ENCODE results near the gene SNX30. TPM values are rescaled to one million over a fixed set of nuclear protein-coding genes. Genes with fewer than 3 reads are reported as not detected.
A peak's percentile ranks its signal among the peaks of the same experiment; 100 is the strongest.

SNX30 gene
- total RNA-seq, 4 donors from 2014 or later: 12.8 to 16.1 (median 14.4) TPM

DNA sequence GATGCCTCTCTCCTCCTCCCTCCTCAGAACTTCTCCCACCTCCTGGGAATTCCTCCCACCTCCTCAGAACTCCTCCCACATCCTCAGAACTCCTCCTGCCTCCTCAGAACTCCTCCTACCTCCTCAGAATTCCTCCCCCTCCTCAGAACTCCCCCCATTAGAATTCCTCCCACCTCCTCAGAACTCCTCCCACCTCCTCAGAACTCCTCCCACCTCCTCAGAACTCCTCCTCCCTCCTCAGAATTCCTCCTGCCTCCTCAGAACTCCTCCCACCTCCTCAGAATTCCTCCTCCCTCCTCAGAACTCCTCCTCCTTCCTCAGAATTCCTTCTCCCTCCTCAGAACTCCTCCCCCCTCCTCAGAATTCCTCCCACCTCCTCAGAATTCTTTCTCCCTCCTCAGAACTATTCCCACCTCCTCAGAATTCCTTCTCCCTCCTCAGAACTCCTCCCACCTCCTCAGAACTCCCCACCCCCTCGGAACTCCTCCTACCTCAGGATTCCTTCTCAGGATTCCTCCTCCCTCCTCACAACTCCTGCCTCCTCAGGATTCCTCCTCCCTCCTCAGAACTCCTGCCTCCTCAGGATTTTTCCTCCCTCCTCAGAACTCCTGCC, 116.2 kb downstream of the SNX30 start:
- H3K27ac ChIP-seq: no peak overlapping the region
- TF ChIP-seq EP300 (IDR thresholded peaks at IDR 0.05) (no peak), POLR2A (IDR thresholded peaks at IDR 0.05) (no peak), CTCF (IDR thresholded peaks at IDR 0.05) (no peak), POLR2AphosphoS5 (IDR thresholded peaks at IDR 0.05) (no peak)
- peaks cover 2% of the 10 kb centered on the region for H3K4me1 ChIP-seq
- no peaks in the 10 kb centered on the region for H3K9me3 ChIP-seq
- H3K36me3 ChIP-seq: peaks cover 22% of the 10 kb centered on the region
- no peak overlapping the region for H3K4me3 ChIP-seq
- WGBS: 93% methylated on average over 1 of the region's 1 CpG
- DNase-seq (ENCODE audit: low spot score in 2 of 2): no peak
- no peaks in the 10 kb centered on the region for H3K27me3 ChIP-seq

DNA sequence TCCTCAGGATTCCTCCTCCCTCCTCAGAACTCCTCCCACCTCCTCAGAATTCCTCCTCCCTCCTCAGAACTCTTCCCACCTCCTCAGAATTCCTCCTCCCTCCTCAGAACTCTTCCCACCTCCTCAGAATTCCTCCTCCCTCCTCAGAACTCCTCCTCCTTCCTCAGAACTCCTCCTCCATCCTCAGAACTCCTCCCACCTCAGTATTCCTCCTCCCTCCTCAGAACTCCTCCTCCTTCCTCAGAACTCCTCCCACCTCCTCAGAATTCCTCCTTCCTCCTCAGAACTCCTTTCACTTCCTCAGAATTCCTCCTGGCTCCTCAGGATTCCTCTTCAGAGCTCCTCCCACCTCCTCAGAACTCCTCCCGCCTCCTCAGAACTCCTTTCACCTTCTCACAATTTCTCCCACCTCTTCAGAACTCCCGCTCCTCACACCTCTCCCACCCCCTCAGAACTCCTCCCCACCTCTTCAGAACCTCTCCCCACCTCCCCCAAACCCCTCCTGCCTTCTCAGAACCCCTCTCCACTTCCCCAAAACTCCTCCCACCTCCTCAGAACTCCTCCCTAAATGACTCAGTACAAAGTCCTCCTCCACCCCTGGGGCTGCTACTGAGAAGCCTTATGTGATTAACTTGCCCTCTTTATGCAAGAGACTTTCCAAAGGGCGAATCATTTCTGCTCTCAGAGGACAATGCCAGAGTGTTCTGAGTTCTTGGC, 116.9 kb downstream of the SNX30 start:
- H3K9me3 ChIP-seq: no peaks in the 10 kb centered on the region
- TF ChIP-seq POLR2AphosphoS5 (IDR thresholded peaks at IDR 0.05): no peak
- no peak for TF ChIP-seq POLR2A (IDR thresholded peaks at IDR 0.05)
- no peak for TF ChIP-seq EP300 (IDR thresholded peaks at IDR 0.05)
- TF ChIP-seq CTCF (IDR thresholded peaks at IDR 0.05): no peak
- H3K4me3 ChIP-seq: no peak overlapping the region
- no peak for DNase-seq (ENCODE audit: low spot score in 2 of 2)
- 52% methylated on average over 3 of the region's 3 CpGs for WGBS
- peak overlapping the region; percentile 60 for H3K27ac ChIP-seq
- no peaks in the 10 kb centered on the region for H3K27me3 ChIP-seq
- H3K4me1 ChIP-seq: peaks cover 1% of the 10 kb centered on the region
- peaks cover 22% of the 10 kb centered on the region for H3K36me3 ChIP-seq

- peak overlapping the region; percentile 60 for H3K27ac ChIP-seq
- no peaks in the 10 kb centered on the region for H3K9me3 ChIP-seq
- H3K27me3 ChIP-seq: no peaks in the 10 kb centered on the region
- H3K4me1 ChIP-seq: no peaks in the 10 kb centered on the region
- no peak overlapping the region for H3K4me3 ChIP-seq
- H3K36me3 ChIP-seq: peaks cover 22% of the 10 kb centered on the region
- TF ChIP-seq POLR2AphosphoS5 (IDR thresholded peaks at IDR 0.05) (no peak), CTCF (IDR thresholded peaks at IDR 0.05) (no peak), POLR2A (IDR thresholded peaks at IDR 0.05) (no peak), EP300 (IDR thresholded peaks at IDR 0.05) (no peak)
- no peak for DNase-seq (ENCODE audit: low spot score in 2 of 2)
- WGBS: 86% methylated on average over 9 of the region's 10 CpGs
Observed at GRCh38 chr9:112868461-112868860, 117.9 kb downstream of the SNX30 start.

GRCh38 chr9:112869041-112869529, 118.5 kb downstream of the SNX30 start:
- Histone ChIP-seq H3K36me3 (peaks cover 22% of the 10 kb centered on the region), H3K27me3 (no peaks in the 10 kb centered on the region), H3K27ac (peak overlapping the region; percentile 51), H3K4me1 (no peaks in the 10 kb centered on the region), H3K9me3 (no peaks in the 10 kb centered on the region), H3K4me3 (no peak overlapping the region)
- DNase-seq (ENCODE audit: low spot score in 2 of 2): no peak
- 71% methylated on average over 7 of the region's 8 CpGs for WGBS
- TF ChIP-seq EP300 (IDR thresholded peaks at IDR 0.05) (no peak), CTCF (IDR thresholded peaks at IDR 0.05) (no peak), POLR2A (IDR thresholded peaks at IDR 0.05) (no peak), POLR2AphosphoS5 (IDR thresholded peaks at IDR 0.05) (no peak)

DNA sequence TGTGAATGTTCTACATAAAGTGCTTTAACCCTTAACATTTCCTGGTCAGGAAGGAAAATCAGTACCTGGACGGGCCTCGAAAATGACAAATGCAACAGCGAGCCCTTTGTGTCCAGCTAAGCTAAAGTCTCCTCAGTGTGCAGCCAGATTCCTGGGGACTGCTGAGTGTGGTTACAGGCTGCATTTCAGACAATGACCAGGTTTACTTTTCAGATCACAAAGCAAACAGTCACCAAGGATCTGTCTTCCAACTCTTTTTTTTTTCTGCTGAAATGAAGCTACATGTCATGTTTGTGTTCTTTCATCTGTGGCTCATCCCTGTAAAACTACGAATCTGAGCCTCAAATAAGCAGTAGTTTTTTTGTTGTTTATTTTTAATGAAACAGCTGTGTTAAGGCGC, 119.4 kb downstream of the SNX30 start:
- Histone ChIP-seq H3K4me3 (no peak overlapping the region), H3K36me3 (peaks cover 22% of the 10 kb centered on the region), H3K4me1 (no peaks in the 10 kb centered on the region), H3K9me3 (no peaks in the 10 kb centered on the region), H3K27me3 (no peaks in the 10 kb centered on the region), H3K27ac (no peak overlapping the region)
- TF ChIP-seq CTCF (IDR thresholded peaks at IDR 0.05): no peak
- TF ChIP-seq EP300 (IDR thresholded peaks at IDR 0.05): no peak
- no peak for TF ChIP-seq POLR2A (IDR thresholded peaks at IDR 0.05)
- TF ChIP-seq POLR2AphosphoS5 (IDR thresholded peaks at IDR 0.05): no peak
- 92% methylated on average over 5 of the region's 5 CpGs for WGBS
- DNase-seq (ENCODE audit: low spot score in 2 of 2): no peak
